BE2C (cell line): ENCODE measurements around the gene CSMD2.

Source experiments
- DNase-seq: peaks from one replicate; pipeline ENCODE4 v3.0.0-alpha.2; 2020
- H3K27me3 ChIP-seq: fragments of 250-450 bp; sonication (Bioruptor Pico); 2 replicates; pipeline ENCODE4 v1.5.1; 2020; ENCODE audit warnings: mild to moderate bottlenecking
- H3K36me3 ChIP-seq: fragments of 250-450 bp; sonication (Bioruptor Pico); 2 replicates; pipeline ENCODE4 v1.5.1; 2020; ENCODE audit warnings: mild to moderate bottlenecking
- H3K4me1 ChIP-seq: fragments of 250-450 bp; sonication (Bioruptor Pico); 2 replicates; pipeline ENCODE4 v1.5.1; 2020
- H3K4me3 ChIP-seq: 2 replicates; pipeline ENCODE4 v1.5.1; 2011; ENCODE audit warnings: low read depth, low read length
- H3K9me3 ChIP-seq: fragments of 250-450 bp; sonication (Bioruptor Pico); 2 replicates; pipeline ENCODE4 v1.5.1; 2020
- TF ChIP-seq, protein P1 (sequence below): IDR thresholded peaks from 2 replicates; pipeline ENCODE4 v1.5.1; 2012; ENCODE audit warnings: mild to moderate bottlenecking, low read depth, low read length

Gene CSMD2

DNA sequence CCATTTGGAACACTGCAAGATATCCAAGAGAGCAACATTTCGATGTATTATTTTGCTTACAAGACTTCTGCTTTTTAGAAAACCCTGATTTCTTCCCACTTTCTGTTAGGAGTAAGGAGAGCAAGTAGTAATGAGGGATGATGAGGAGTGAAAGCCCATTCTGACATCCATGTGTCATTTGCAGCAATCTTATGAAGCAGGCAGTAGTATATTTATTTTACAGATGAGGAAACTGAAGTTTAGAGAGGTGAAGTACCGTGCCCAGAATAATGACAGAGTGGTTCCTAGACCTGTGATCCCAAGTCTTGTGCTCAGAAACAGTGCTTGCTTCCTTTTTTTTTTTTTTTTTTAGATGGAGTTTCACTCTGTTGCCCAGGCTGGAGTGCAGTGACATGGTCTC, 699.7 kb downstream of the CSMD2 start:
- H3K9me3 ChIP-seq: no peaks in the 10 kb centered on the region
- TF ChIP-seq, protein P1, sequence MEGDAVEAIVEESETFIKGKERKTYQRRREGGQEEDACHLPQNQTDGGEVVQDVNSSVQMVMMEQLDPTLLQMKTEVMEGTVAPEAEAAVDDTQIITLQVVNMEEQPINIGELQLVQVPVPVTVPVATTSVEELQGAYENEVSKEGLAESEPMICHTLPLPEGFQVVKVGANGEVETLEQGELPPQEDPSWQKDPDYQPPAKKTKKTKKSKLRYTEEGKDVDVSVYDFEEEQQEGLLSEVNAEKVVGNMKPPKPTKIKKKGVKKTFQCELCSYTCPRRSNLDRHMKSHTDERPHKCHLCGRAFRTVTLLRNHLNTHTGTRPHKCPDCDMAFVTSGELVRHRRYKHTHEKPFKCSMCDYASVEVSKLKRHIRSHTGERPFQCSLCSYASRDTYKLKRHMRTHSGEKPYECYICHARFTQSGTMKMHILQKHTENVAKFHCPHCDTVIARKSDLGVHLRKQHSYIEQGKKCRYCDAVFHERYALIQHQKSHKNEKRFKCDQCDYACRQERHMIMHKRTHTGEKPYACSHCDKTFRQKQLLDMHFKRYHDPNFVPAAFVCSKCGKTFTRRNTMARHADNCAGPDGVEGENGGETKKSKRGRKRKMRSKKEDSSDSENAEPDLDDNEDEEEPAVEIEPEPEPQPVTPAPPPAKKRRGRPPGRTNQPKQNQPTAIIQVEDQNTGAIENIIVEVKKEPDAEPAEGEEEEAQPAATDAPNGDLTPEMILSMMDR: no peak
- H3K27me3 ChIP-seq: no peaks in the 10 kb centered on the region
- H3K4me3 ChIP-seq: no peak overlapping the region
- no peaks in the 10 kb centered on the region for H3K36me3 ChIP-seq
- H3K4me1 ChIP-seq: peaks cover 2% of the 10 kb centered on the region; the same call in 1 of the 2 replicates
- DNase-seq: no peak

DNA sequence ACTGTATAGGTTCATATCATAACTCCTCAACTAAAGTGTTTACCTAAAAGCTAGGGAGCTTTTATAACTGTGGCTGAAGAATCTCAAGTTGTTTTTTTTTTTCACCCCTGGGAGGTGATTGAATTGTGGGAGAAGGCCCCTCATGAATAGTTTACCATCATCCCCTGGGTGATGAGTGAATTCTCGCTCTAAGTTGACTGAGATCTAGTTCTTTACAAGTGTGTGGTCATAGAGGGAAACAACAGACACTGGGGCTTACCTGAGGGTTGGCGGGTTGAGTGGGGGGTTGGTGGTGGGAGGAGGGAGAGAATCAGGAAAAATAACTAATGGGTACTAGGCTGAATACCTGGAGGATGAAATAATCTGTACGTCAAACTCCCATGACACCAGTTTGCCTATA, 700.5 kb downstream of the CSMD2 start:
- Histone ChIP-seq H3K27me3 (no peaks in the 10 kb centered on the region), H3K4me1 (no peaks in the 10 kb centered on the region), H3K9me3 (no peaks in the 10 kb centered on the region), H3K36me3 (no peaks in the 10 kb centered on the region), H3K4me3 (no peak overlapping the region)
- no peak for DNase-seq
- TF ChIP-seq, protein P1: no peak
